Endothelial cell of umbilical vein (primary cell): ENCODE results near the gene ARHGAP22.

Source experiments
- CTCF ChIP-seq, 2 donors: IDR thresholded peaks; 1 replicate in 1 of 2; 2 replicates in 1 of 2; pipeline ENCODE4 v1.5.1; 2011; ENCODE audit warnings: low read length in 2 of 2, mild to moderate bottlenecking in 2 of 2, moderate library complexity in 2 of 2, control low read depth in 1 of 2, inconsistent platforms in 1 of 2, low read depth in 1 of 2; ENCODE audit not compliant: insufficient read depth in 1 of 2; ENCODE audit errors: extremely low read depth in 1 of 2
- EZH2 ChIP-seq: IDR thresholded peaks from 2 replicates; pipeline ENCODE4 v1.6.1; 2012; ENCODE audit warnings: borderline replicate concordance, low read depth, mild to moderate bottlenecking, moderate library complexity, low read length, inconsistent platforms; ENCODE audit not compliant: severe bottlenecking
- GATA2 ChIP-seq: IDR thresholded peaks from 2 replicates; pipeline ENCODE4 v1.7.0; 2011; ENCODE audit warnings: low read depth, mild to moderate bottlenecking, moderate library complexity, mixed read lengths, low read length; ENCODE audit not compliant: insufficient read length, insufficient read depth
- MAX ChIP-seq: IDR thresholded peaks from 2 replicates; pipeline ENCODE4 v1.6.1; 2011; ENCODE audit not compliant: insufficient read depth, insufficient read length
- POLR2A ChIP-seq: IDR thresholded peaks from 2 replicates; pipeline ENCODE4 v1.6.1; 2012; ENCODE audit warnings: low read depth, mild to moderate bottlenecking, control low read depth, low read length
- POLR2AphosphoS5 ChIP-seq: IDR thresholded peaks from 2 replicates; pipeline ENCODE4 v1.6.1; 2012; ENCODE audit warnings: low read depth, mild to moderate bottlenecking, control low read depth, low read length, moderate library complexity; ENCODE audit not compliant: insufficient read depth

- TF ChIP-seq CTCF (IDR thresholded peaks at IDR 0.05; ENCODE audit: extremely low read depth in 1 of 2, insufficient read depth in 1 of 2, low read depth in 1 of 2, low read length in 2 of 2) (no peak), MAX (no peak), POLR2AphosphoS5 (no peak), EZH2 (no peak), POLR2A (no peak), GATA2 (no peak)
Measured at GRCh38 chr10:48576501-48576900, 28.4 kb downstream of the ARHGAP22 start.
